GM12801 (cell line): Measurements from ENCODE around the gene TPPP.

ENCODE experiments used
- CTCF ChIP-seq: IDR thresholded peaks from one replicate; pipeline ENCODE4 v1.5.1; 2011; ENCODE audit warnings: control low read depth; ENCODE audit not compliant: insufficient read length; ENCODE audit errors: extremely low read depth

TPPP gene

GRCh38 chr5:625516-625915 lies 67.6 kb downstream of the TPPP start:
- no peak for TF ChIP-seq CTCF

- TF ChIP-seq CTCF, result no peak
Measured at GRCh38 chr5:624951-625230, 68.3 kb downstream of the TPPP start.

- TF ChIP-seq CTCF, result no peak
Measured at GRCh38 chr5:624118-624950, 68.8 kb downstream of the TPPP start.

- TF ChIP-seq CTCF, result no peak
Measured at GRCh38 chr5:623531-623930, 69.6 kb downstream of the TPPP start.

- no peak for TF ChIP-seq CTCF
Measured at GRCh38 chr5:622946-623522, 70.1 kb downstream of the TPPP start.

GRCh38 chr5:622359-622758 lies 70.8 kb downstream of the TPPP start:
- no peak for TF ChIP-seq CTCF

- no peak for TF ChIP-seq CTCF
Measured at GRCh38 chr5:621341-621761, 71.8 kb downstream of the TPPP start.
